Brain microvascular endothelial cell (primary cell): Measurements from ENCODE around the gene SCRN1.

ENCODE experiments used
- DNase-seq: peaks from one replicate; pipeline ENCODE4 v3.0.0-alpha.2; 2020
- H3K27ac ChIP-seq: fragments of 250-450 bp; sonication (Bioruptor Pico); 2 replicates; pipeline ENCODE4 v1.5.1; 2020; ENCODE audit warnings: mild to moderate bottlenecking, moderate library complexity
- H3K27me3 ChIP-seq: fragments of 250-450 bp; sonication (Bioruptor Pico); replicated peaks from 2 replicates; pipeline ENCODE4 v1.5.1; 2020; ENCODE audit warnings: mild to moderate bottlenecking
- H3K36me3 ChIP-seq: fragments of 250-450 bp; sonication (Bioruptor Pico); replicated peaks from 2 replicates; pipeline ENCODE4 v1.5.1; 2020; ENCODE audit warnings: mild to moderate bottlenecking
- H3K4me3 ChIP-seq: 2 replicates; pipeline ENCODE4 v1.5.1; 2011; ENCODE audit warnings: low read depth, mild to moderate bottlenecking, control low read depth, low read length, moderate library complexity
- CTCF ChIP-seq: IDR thresholded peaks from 2 replicates; pipeline ENCODE4 v1.5.1; 2011; ENCODE audit warnings: low read depth, mild to moderate bottlenecking, moderate library complexity, low read length, control low read depth, inconsistent platforms; ENCODE audit errors: missing control alignments
- in situ Hi-C: cut with HindIII; loops from 2 replicates; pipeline ENCODE4 v1.10.0; 2017; ENCODE audit warnings: low sequenced_read_pairs, low pct_ligation_motif_present

SCRN1 gene

GRCh38 chr7:30019387-30019786, 29.8 kb upstream of the SCRN1 start:
- Histone ChIP-seq H3K27me3 (no peaks in the 10 kb centered on the region), H3K27ac (no peak overlapping the region), H3K36me3 (peaks cover 16% of the 10 kb centered on the region), H3K4me3 (no peak overlapping the region)
- peak; percentile 10 for TF ChIP-seq CTCF
- DNase-seq, result no peak
- in situ Hi-C loops, result no loop called here

DNA sequence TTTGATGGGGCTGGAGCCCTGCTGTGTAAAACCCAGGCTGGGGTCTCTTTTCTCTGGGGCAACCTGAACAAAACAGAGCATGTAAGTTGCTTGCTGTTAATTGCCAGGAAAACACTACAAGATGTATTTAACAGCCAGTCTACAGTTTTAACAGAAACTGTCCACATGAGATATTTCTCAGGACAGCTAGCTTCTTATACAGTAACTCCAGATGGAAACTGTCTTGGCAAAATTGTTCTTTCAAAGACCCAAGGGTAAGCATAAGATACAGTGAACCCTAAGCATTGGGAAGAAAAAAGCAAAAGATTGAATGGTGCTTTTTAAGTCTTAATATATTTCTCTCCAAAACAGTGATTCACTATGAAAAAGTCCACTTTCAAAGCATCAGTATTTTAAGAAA, 28.9 kb upstream of the SCRN1 start:
- no peaks in the 10 kb centered on the region for H3K27me3 ChIP-seq
- in situ Hi-C loops, result no loop called here
- H3K4me3 ChIP-seq, result no peak overlapping the region
- no peak for TF ChIP-seq CTCF
- H3K27ac ChIP-seq, result no peak overlapping the region
- H3K36me3 ChIP-seq, result peaks cover 23% of the 10 kb centered on the region
- no peak for DNase-seq

DNA sequence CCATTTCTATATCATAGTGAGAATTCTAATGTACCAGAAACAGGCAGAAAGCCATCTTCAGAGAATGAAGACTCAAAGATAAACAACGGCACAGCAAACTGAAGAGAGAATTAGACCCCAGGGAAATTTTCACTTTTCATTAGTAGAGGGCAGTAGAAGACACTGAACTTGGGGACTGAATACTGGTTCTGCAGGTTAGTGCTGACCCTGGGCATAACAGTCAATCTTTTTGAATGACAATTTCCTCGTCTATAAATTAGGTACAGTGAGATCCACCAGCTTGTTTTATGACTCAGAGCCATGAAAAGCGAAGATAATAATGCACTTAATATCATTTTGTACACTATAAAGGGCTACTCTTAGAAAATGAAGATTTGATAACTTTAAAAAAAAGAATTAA, 23.2 kb upstream of the SCRN1 start:
- Histone ChIP-seq H3K27ac (no peak overlapping the region), H3K36me3 (peaks cover 24% of the 10 kb centered on the region), H3K4me3 (no peak overlapping the region), H3K27me3 (no peaks in the 10 kb centered on the region)
- in situ Hi-C loops, result no loop called here
- no peak for DNase-seq
- TF ChIP-seq CTCF, result no peak

DNA sequence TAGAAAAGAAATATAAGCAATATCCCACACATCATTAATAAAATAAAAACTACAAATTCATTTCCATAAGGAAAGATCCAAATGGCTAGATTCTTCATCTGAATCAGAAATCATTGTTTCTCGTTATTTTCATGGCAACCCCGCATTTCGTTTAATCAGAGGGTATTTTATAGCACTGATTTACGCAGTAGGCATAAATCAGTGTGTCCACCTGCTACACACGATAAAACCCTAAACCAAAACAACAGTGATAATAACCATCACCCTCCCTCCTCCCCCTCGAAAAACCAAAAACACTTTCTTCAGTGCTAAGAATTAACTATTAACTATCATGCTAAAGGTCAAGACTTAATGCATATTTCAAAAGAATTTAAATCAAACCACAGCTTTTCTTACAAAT, 20.4 kb upstream of the SCRN1 start:
- Histone ChIP-seq H3K27ac (no peak overlapping the region), H3K27me3 (no peaks in the 10 kb centered on the region), H3K36me3 (peaks cover 16% of the 10 kb centered on the region), H3K4me3 (no peak overlapping the region)
- in situ Hi-C loops, result no loop called here
- no peak for DNase-seq
- TF ChIP-seq CTCF, result no peak

- DNase-seq, result no peak
- Histone ChIP-seq H3K4me3 (no peak overlapping the region), H3K27me3 (no peaks in the 10 kb centered on the region), H3K27ac (no peak overlapping the region), H3K36me3 (no peaks in the 10 kb centered on the region)
- no peak for TF ChIP-seq CTCF
- in situ Hi-C loops, result no loop called here
These were observed 15.9 kb upstream of the SCRN1 start for GRCh38 chr7:30005464-30005863.

DNA sequence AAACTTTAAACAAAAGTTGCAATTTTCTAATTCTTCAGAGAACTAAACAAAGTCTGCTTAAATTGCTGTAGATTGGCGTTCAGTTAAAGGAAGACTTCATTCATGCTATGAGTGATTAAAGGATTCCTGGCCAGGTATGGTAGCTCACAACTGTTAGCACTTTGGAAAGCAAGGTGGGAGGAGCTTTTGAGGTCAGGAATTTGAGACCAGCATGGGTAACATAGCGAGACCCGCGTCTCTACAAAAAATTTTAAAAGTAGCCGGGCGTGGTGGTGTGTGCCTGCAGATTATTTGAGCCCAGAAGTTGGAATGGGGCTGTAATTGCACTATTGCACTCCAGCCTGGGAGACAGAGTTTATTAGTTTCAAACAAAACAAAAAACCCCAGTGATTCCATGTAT, 13.5 kb upstream of the SCRN1 start:
- no peak for DNase-seq
- no peak for TF ChIP-seq CTCF
- in situ Hi-C loops, result no loop called here

More for the DNA sequence above, 13.5 kb upstream of the SCRN1 start:
- Histone ChIP-seq H3K4me3 (no peak overlapping the region), H3K27ac (no peak overlapping the region), H3K36me3 (no peaks in the 10 kb centered on the region), H3K27me3 (no peaks in the 10 kb centered on the region)
